Astrocyte of the spinal cord (primary cell): Measurements from ENCODE around the gene RLF.
"Not testable (repeated sequence)": the region's sequence is repeated elsewhere in the genome, so short reads cannot be mapped to it uniquely, and the experiment has no call there.

ENCODE experiments used
- DNase-seq: peaks from one replicate; pipeline ENCODE4 v3.0.0; 2011; ENCODE audit warnings: low read depth, low spot score
- H3K4me3 ChIP-seq: 2 replicates; pipeline ENCODE4 v1.5.1; 2011; ENCODE audit warnings: low read depth, mild to moderate bottlenecking, low read length, moderate library complexity
- in situ Hi-C: cut with HindIII; loops from 2 replicates; pipeline ENCODE4 v1.10.0; 2017; ENCODE audit warnings: low sequenced_read_pairs
- TF ChIP-seq, protein P1 (sequence below): IDR thresholded peaks from 2 replicates; pipeline ENCODE4 v1.5.1; 2012; ENCODE audit warnings: low read depth, mild to moderate bottlenecking, low read length, inconsistent platforms

RLF gene

DNA sequence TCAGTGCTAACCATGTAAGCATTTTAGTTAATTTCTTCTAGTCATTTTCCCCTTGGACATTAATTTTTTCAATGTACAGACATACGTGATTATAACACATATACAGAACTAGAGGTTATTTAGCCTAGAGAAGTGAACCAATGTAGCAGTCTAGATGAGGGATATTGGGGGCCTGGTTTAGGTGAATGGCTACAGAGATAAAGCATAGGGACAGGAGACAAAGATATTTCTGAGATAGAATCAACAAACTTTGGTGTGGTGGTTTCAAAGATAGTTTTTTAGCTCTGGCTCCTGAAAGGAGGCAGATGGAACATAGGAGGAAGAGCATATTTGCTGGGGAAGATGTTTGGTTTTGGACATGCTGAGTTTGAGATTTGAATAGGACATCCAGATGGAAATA, 23.0 kb downstream of the RLF start:
- no peak overlapping the region for H3K4me3 ChIP-seq
- in situ Hi-C loops = no loop called here

DNA sequence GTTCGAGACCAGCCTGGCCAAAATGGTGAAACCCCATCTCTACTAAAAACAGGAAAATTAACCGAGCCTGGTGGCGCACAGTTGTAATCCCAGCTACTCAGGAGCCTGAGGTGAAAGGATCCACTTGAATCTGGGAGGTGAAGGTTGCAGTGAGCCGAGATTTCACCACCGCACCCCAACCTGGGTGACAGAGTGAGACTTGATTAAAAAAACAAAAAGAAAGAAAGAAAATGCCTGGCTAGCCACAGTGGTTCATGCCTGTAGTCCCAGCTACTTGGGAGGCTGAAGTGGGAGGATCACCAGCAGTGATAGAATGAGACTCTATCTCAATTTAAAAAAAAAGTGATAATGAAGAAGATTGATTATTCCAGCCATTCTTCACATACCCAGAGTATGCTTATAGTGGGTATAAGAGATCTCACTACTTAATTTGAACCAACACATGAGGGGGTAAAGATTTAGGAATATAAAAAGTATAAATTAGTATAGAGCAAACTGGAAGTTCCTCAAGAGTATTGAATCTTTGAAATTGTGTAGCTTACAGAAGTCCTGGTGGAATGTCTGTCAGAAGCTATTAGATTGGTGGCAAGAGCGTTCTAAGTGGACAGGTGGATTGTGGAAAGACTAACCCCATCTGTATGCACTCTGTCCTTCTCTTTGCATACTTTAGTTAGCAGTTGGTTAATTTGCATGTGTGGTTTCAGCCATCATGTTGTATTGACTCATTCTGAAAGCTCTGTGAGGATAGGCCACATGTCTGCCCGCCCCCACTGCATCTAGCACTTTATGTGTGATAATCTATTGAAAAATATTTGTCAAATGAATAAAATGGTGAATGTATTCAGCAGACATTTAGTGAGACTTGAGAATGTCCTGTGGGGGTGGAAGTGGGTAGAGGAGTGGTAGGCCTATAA, 25.0 kb downstream of the RLF start:
- in situ Hi-C loops = no loop called here
- DNase-seq = peak; percentile 44
- no peak overlapping the region for H3K4me3 ChIP-seq
- TF ChIP-seq, protein P1, sequence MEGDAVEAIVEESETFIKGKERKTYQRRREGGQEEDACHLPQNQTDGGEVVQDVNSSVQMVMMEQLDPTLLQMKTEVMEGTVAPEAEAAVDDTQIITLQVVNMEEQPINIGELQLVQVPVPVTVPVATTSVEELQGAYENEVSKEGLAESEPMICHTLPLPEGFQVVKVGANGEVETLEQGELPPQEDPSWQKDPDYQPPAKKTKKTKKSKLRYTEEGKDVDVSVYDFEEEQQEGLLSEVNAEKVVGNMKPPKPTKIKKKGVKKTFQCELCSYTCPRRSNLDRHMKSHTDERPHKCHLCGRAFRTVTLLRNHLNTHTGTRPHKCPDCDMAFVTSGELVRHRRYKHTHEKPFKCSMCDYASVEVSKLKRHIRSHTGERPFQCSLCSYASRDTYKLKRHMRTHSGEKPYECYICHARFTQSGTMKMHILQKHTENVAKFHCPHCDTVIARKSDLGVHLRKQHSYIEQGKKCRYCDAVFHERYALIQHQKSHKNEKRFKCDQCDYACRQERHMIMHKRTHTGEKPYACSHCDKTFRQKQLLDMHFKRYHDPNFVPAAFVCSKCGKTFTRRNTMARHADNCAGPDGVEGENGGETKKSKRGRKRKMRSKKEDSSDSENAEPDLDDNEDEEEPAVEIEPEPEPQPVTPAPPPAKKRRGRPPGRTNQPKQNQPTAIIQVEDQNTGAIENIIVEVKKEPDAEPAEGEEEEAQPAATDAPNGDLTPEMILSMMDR = no peak

More for the DNA sequence above, 23.0 kb downstream of the RLF start:
- no peak for DNase-seq
- TF ChIP-seq, protein P1 = no peak

DNA sequence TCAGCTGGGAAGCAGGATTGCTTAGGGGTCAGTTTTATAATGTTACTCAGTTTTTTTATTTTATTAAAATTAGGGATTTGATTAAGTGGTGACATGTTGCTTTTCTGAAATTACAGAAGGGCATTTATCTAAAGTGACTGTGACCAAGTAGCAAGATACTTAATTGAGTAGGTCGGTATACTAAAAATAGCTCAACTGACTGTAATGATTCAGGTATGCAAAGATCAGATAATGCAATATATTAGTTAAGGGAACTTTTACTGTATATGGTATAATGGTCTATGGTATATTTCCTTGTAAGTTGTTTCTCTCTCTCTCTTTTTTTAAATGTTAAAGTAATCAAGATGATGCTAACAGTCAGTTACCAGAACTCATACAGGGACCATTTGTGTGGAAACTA, 26.2 kb downstream of the RLF start:
- in situ Hi-C loops = no loop called here
- no peak for DNase-seq
- TF ChIP-seq, protein P1 = no peak
- no peak overlapping the region for H3K4me3 ChIP-seq

DNA sequence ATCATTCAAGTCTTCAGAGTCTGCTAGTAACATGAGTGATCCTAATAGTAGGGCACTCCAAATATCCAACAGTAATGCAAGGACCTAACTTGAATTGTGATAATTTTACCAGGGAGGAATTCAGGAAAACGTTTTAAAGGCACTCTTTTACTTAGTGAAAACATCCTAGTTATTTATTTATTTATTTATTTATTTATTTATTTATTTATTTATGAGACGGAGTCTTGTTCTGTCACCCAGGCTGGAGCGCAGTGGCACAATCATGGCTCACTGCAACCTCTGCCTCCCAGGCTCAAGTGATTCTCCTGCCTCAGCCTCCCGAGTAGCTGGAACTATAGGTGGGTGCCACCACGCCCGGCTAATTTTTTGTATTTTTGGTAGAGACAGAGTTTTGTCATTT, 33.5 kb downstream of the RLF start:
- H3K4me3 ChIP-seq, in situ Hi-C loops, DNase-seq: not testable (repeated sequence)

DNA sequence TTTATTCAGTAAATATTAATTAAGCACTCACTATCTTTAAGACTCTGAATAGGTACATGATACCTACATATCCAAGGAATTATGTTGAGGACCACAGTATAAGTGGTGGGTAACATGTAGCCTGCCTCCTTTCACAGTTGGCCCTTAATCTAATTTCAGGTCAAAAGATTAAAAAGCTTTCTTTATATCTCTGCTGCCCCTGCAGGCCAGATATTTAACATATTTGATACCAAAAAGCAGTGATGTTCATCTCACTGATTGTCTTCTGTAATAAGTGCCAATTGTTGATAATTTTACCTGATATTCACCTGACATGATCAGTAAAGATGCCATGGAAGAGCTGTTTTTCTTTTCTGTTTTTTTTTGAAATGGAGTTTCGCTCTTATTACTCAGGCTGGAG, 36.5 kb downstream of the RLF start:
- TF ChIP-seq, protein P1 = peak; percentile 10
- no peak overlapping the region for H3K4me3 ChIP-seq
- in situ Hi-C loops = no loop called here
- no peak for DNase-seq

DNA sequence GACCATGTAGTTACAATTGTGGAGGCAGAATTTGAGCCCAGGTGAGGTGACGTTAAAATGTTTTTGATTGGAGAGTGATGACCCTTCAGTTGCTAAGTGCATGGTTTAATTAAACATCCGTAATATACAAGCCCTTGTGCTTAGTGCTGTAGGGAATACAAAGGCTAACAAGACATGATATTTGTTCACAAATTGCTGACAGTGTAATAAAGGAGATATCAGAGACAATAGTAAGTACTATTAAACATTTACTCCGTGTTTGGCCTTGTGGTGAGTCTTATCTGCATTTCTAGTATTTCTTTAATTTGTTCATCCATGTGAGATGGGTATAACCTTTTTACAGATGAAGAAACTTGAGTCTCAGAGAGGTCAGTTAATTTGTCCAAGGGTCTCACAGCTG, 37.9 kb downstream of the RLF start:
- in situ Hi-C loops = no loop called here
- DNase-seq = no peak
- TF ChIP-seq, protein P1 = no peak
- H3K4me3 ChIP-seq = no peak overlapping the region

DNA sequence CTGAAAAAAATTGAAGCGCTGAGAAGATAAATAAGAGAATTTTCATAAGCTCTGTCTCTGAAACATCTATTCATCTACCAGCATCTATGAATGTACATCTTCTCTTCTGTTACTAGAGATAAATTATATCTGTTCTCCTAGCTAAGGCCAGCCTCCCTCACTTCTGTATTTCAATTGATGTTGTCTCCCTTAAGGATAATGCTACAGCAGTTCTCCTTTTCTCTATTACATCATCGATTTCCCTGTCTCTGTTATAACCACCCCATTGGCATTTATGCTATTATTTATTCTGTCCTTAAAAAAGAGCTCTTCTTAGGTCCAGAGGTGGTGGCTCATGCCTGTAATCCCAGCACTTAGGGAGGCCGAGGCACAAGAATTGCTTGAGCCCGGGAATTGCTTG, 43.7 kb downstream of the RLF start:
- in situ Hi-C loops = no loop called here
- DNase-seq = no peak
- no peak overlapping the region for H3K4me3 ChIP-seq
- TF ChIP-seq, protein P1 = no peak
